Liver (tissue), 9 donors: ENCODE data around the gene TMEM170A. TPM values are rescaled to one million over a fixed set of nuclear protein-coding genes. Genes with fewer than 3 reads are reported as not detected.

Experiments used
- DNase-seq: peaks from one replicate; pipeline ENCODE4 v3.0.0-alpha.2; 2017; ENCODE audit warnings: low spot score
- H3K27ac ChIP-seq, 2 donors: one replicate each; pipeline ENCODE4 v1.7.0; 2013; ENCODE audit warnings: inconsistent platforms in 2 of 2, low read length in 2 of 2, control low read depth in 1 of 2, low read depth in 1 of 2, mild to moderate bottlenecking in 1 of 2
- H3K27me3 ChIP-seq, 4 donors: one replicate each; pipeline versions ENCODE4 v1.6.1 to v1.7.0; 2013; ENCODE audit warnings: low read length in 3 of 4, inconsistent platforms in 1 of 4, mild to moderate bottlenecking in 1 of 4, moderate library complexity in 1 of 4; ENCODE audit not compliant: control insufficient read depth in 4 of 4, insufficient read depth in 4 of 4
- H3K36me3 ChIP-seq, 4 donors: one replicate each; pipeline versions ENCODE4 v1.6.1 to v1.7.0; 2013; ENCODE audit warnings: low read length in 3 of 4, mild to moderate bottlenecking in 3 of 4, low read depth in 1 of 4, moderate library complexity in 1 of 4; ENCODE audit not compliant: control insufficient read depth in 4 of 4, insufficient read depth in 3 of 4
- H3K4me1 ChIP-seq, 4 donors: one replicate each; pipeline versions ENCODE4 v1.6.1 to v1.7.0; 2013; ENCODE audit warnings: low read length in 3 of 4, mild to moderate bottlenecking in 3 of 4, moderate library complexity in 1 of 4; ENCODE audit not compliant: control insufficient read depth in 4 of 4, insufficient read depth in 4 of 4
- H3K4me3 ChIP-seq, 3 donors: one replicate each; pipeline versions ENCODE4 v1.6.1 to v1.7.0; 2013; ENCODE audit warnings: low read length in 3 of 3, control low read depth in 1 of 3, low read depth in 1 of 3, mild to moderate bottlenecking in 1 of 3
- H3K9ac ChIP-seq, 2 donors: one replicate each; pipeline ENCODE4 v1.7.0; 2013; ENCODE audit warnings: low read length in 2 of 2, mild to moderate bottlenecking in 2 of 2, moderate library complexity in 2 of 2, control low read depth in 1 of 2, low read depth in 1 of 2
- H3K9me3 ChIP-seq, 4 donors: one replicate each; pipeline versions ENCODE4 v1.6.1 to v1.7.0; 2013; ENCODE audit warnings: low read length in 3 of 4; ENCODE audit not compliant: control insufficient read depth in 4 of 4
- GABPA ChIP-seq, 2 donors: IDR thresholded peaks in 1 of 2; conservative IDR thresholded peaks in 1 of 2; 2 replicates each; pipeline ENCODE4 v1.6.1; 2016; ENCODE audit warnings: antibody characterized with exemption in 2 of 2, mild to moderate bottlenecking in 1 of 2, moderate library complexity in 1 of 2
- HNF4A ChIP-seq, 2 donors: conservative IDR thresholded peaks; 2 replicates each; pipeline ENCODE4 v1.6.1; 2016; ENCODE audit warnings: antibody characterized with exemption in 2 of 2, mild to moderate bottlenecking in 2 of 2
- HNF4G ChIP-seq: IDR thresholded peaks from 2 replicates; pipeline ENCODE4 v1.6.1; 2016; ENCODE audit warnings: antibody characterized with exemption
- JUND ChIP-seq, 2 donors: IDR thresholded peaks; 2 replicates each; pipeline ENCODE4 v1.6.1; 2016; ENCODE audit warnings: antibody characterized with exemption in 2 of 2
- NR2F2 ChIP-seq: IDR thresholded peaks from 2 replicates; pipeline ENCODE4 v1.6.1; 2016; ENCODE audit warnings: antibody characterized with exemption
- RAD21 ChIP-seq, 2 donors: IDR thresholded peaks; 2 replicates each; pipeline ENCODE4 v1.6.1; 2016; ENCODE audit warnings: antibody characterized with exemption in 2 of 2, mild to moderate bottlenecking in 2 of 2
- RXRA ChIP-seq, 2 donors: IDR thresholded peaks; 2 replicates each; pipeline ENCODE4 v1.6.1; 2017 to 2018; ENCODE audit warnings: antibody characterized with exemption in 2 of 2, mild to moderate bottlenecking in 1 of 2
- SP1 ChIP-seq: IDR thresholded peaks from 2 replicates; pipeline ENCODE4 v1.6.1; 2018; ENCODE audit warnings: antibody characterized with exemption, mild to moderate bottlenecking
- TAF1 ChIP-seq: conservative IDR thresholded peaks from 2 replicates; pipeline ENCODE4 v1.6.1; 2016; ENCODE audit warnings: antibody characterized with exemption, mild to moderate bottlenecking
- YY1 ChIP-seq: IDR thresholded peaks from 2 replicates; pipeline ENCODE4 v1.6.1; 2016; ENCODE audit warnings: antibody characterized with exemption, mild to moderate bottlenecking
- WGBS: extraction: QIAGEN DNeasy Blood & Tissue Kit; methylation state at CpG from one replicate; pipeline ENCODE4 v1.1.7; 2013; 5-methylcytosine and 5-hydroxymethylcytosine counted together
- polyA plus RNA-seq, 2 donors: library from polyadenylated mRNA; stranded (reverse) in 1 of 2; unstranded in 1 of 2; fragments of 200-250 nt in 1 of 2; fragments of >200 nt in 1 of 2; fragmentation: Nextera tagmentation in 1 of 2; extraction: Ambion mirVana in 1 of 2; gene quantifications; one replicate each; pipeline versions ENCODE4 v1.2.1 to v1.2.3, GENCODE V29; 2013 to 2015
- total RNA-seq, 2 donors: library from RNA; depleted of rRNA; stranded (reverse); fragments of >200 nt; gene quantifications; one replicate each; pipeline ENCODE4 v1.2.3, GENCODE V29; 2014
- TF ChIP-seq, protein P1 (sequence below): IDR thresholded peaks from 2 replicates; pipeline ENCODE4 v1.6.1; 2016; ENCODE audit warnings: antibody characterized with exemption
- TF ChIP-seq, protein P2 (sequence below): IDR thresholded peaks from 2 replicates; pipeline ENCODE4 v1.6.1; 2016; ENCODE audit warnings: antibody characterized with exemption
- TF ChIP-seq, protein P3 (sequence below): fragments of 150-350 bp; IDR thresholded peaks from 2 replicates; pipeline ENCODE4 v1.5.1; 2017; ENCODE audit warnings: improper control_type of control experiment, low read depth, low read length; ENCODE audit not compliant: missing input control
- TF ChIP-seq, protein P4 (sequence below): IDR thresholded peaks from 2 replicates; pipeline ENCODE4 v1.6.1; 2016; ENCODE audit warnings: antibody characterized with exemption, mild to moderate bottlenecking
- donor health status: healthy.
- donor health status: healthy.
- donor health status: healthy.
- donor health status: healthy.
- donor health status: healthy.

The TMEM170A gene
- total and polyA plus RNA-seq, 4 donors = 5.8 to 25.4 (median 16.3) TPM

DNA sequence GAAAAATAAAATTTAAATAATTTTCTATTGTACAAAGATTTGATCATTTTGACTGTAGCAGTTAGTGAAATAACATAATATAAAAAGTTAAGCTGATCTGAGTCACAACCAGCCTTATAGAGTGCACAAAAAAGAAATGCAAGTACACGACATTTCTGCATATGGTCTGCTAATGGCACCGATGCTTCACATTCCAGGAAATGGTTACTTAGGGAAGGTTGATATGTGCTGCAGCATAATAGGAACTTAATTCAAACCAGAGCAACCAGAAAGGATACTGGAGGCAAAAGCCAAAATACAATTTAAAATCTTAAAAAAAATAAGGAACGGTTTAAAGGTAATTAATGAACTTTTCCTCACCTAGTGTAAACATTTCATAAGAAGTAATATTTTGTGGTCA, 21.2 kb downstream of the TMEM170A start:
- Histone ChIP-seq H3K4me3 (no peak overlapping the region), H3K4me1 (no peaks in the 10 kb centered on the region), H3K9me3 (no peaks in the 10 kb centered on the region), H3K36me3 (peaks cover 0 to 3% (median 0%) of the 10 kb centered on the region in 4 donors), H3K9ac (no peak overlapping the region), H3K27me3 (no peaks in the 10 kb centered on the region), H3K27ac (no peak overlapping the region)
- WGBS = 86% methylated on average over 3 of the region's 3 CpGs
- no peak for DNase-seq
- TF ChIP-seq JUND (IDR thresholded peaks at IDR 0.05) (no peak), TAF1 (no peak), HNF4A (conservative IDR thresholded peaks at IDR 0.05) (no peak), RXRA (IDR thresholded peaks at IDR 0.05) (no peak), SP1 (no peak), NR2F2 (no peak), RAD21 (IDR thresholded peaks at IDR 0.05) (no peak), GABPA (IDR thresholded peaks at IDR 0.05 in 1 of 2, conservative IDR thresholded peaks at IDR 0.05 in 1 of 2) (no peak), YY1 (no peak), HNF4G (no peak)
- TF ChIP-seq, protein P1, sequence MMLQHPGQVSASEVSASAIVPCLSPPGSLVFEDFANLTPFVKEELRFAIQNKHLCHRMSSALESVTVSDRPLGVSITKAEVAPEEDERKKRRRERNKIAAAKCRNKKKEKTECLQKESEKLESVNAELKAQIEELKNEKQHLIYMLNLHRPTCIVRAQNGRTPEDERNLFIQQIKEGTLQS = no peak
- TF ChIP-seq, protein P2, sequence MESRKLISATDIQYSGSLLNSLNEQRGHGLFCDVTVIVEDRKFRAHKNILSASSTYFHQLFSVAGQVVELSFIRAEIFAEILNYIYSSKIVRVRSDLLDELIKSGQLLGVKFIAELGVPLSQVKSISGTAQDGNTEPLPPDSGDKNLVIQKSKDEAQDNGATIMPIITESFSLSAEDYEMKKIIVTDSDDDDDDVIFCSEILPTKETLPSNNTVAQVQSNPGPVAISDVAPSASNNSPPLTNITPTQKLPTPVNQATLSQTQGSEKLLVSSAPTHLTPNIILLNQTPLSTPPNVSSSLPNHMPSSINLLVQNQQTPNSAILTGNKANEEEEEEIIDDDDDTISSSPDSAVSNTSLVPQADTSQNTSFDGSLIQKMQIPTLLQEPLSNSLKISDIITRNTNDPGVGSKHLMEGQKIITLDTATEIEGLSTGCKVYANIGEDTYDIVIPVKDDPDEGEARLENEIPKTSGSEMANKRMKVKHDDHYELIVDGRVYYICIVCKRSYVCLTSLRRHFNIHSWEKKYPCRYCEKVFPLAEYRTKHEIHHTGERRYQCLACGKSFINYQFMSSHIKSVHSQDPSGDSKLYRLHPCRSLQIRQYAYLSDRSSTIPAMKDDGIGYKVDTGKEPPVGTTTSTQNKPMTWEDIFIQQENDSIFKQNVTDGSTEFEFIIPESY = no peak
- TF ChIP-seq, protein P3, sequence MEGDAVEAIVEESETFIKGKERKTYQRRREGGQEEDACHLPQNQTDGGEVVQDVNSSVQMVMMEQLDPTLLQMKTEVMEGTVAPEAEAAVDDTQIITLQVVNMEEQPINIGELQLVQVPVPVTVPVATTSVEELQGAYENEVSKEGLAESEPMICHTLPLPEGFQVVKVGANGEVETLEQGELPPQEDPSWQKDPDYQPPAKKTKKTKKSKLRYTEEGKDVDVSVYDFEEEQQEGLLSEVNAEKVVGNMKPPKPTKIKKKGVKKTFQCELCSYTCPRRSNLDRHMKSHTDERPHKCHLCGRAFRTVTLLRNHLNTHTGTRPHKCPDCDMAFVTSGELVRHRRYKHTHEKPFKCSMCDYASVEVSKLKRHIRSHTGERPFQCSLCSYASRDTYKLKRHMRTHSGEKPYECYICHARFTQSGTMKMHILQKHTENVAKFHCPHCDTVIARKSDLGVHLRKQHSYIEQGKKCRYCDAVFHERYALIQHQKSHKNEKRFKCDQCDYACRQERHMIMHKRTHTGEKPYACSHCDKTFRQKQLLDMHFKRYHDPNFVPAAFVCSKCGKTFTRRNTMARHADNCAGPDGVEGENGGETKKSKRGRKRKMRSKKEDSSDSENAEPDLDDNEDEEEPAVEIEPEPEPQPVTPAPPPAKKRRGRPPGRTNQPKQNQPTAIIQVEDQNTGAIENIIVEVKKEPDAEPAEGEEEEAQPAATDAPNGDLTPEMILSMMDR = no peak
- TF ChIP-seq, protein P4, sequence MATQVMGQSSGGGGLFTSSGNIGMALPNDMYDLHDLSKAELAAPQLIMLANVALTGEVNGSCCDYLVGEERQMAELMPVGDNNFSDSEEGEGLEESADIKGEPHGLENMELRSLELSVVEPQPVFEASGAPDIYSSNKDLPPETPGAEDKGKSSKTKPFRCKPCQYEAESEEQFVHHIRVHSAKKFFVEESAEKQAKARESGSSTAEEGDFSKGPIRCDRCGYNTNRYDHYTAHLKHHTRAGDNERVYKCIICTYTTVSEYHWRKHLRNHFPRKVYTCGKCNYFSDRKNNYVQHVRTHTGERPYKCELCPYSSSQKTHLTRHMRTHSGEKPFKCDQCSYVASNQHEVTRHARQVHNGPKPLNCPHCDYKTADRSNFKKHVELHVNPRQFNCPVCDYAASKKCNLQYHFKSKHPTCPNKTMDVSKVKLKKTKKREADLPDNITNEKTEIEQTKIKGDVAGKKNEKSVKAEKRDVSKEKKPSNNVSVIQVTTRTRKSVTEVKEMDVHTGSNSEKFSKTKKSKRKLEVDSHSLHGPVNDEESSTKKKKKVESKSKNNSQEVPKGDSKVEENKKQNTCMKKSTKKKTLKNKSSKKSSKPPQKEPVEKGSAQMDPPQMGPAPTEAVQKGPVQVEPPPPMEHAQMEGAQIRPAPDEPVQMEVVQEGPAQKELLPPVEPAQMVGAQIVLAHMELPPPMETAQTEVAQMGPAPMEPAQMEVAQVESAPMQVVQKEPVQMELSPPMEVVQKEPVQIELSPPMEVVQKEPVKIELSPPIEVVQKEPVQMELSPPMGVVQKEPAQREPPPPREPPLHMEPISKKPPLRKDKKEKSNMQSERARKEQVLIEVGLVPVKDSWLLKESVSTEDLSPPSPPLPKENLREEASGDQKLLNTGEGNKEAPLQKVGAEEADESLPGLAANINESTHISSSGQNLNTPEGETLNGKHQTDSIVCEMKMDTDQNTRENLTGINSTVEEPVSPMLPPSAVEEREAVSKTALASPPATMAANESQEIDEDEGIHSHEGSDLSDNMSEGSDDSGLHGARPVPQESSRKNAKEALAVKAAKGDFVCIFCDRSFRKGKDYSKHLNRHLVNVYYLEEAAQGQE = no peak

DNA sequence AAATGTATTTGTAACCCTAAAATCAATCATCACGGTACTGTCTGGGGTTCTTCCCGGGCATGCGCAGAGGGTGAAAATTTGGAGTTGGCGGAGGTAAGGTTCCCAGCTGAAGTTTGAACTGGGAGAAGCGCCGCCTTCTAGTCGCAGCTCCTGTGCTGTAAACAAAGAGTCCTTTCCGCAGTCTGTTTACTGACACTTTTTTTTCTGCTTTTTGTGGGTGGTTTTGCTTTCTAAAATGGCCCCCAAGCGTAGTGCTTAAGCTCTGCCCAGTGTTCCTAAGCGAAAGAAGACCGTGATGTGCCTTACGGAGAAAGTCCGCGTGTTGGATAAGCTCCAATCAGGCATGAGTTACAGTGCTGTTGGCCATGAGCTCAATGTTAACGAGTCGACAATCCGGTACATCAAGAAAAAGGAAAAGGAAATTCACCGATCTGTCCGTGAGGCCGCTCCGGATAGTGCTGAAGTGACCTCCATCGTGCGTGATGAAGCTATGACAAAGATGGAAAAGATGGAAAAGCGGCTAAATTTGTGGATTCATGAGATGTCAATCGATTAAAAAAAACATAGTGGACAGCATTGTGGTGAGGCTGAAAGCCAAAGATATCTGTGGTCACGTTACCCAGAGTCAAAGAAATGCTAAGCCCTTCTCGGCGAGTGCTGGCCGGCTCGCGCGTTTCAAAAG, 30.6 kb downstream of the TMEM170A start:
- TF ChIP-seq HNF4G (peak; percentile 11), GABPA (IDR thresholded peaks at IDR 0.05 in 1 of 2, conservative IDR thresholded peaks at IDR 0.05 in 1 of 2) (peak in 1 of 2 donors; percentile 50), TAF1 (peak; percentile 78), HNF4A (conservative IDR thresholded peaks at IDR 0.05) (peak; percentile 21 to 49), RXRA (IDR thresholded peaks at IDR 0.05) (no peak), JUND (IDR thresholded peaks at IDR 0.05) (no peak), SP1 (peak; percentile 38), YY1 (peak; percentile 98), NR2F2 (no peak)
- TF ChIP-seq, protein P1 = no peak
- TF ChIP-seq, protein P4 = peak; percentile 87

More for the DNA sequence above, 30.6 kb downstream of the TMEM170A start:
- Histone ChIP-seq H3K27ac (peak overlapping the region; percentile 95 to 97), H3K4me3 (peak overlapping the region; percentile 71 to 99 (median 96)), H3K9me3 (no peaks in the 10 kb centered on the region), H3K9ac (peak overlapping the region; percentile 71 to 75), H3K4me1 (peaks cover 0 to 16% (median 4%) of the 10 kb centered on the region in 4 donors), H3K36me3 (no peaks in the 10 kb centered on the region), H3K27me3 (no peaks in the 10 kb centered on the region)
- DNase-seq = peak; percentile 80
- WGBS = 2% methylated on average over 32 of the region's 32 CpGs
